ENCODE measurements around the gene IL17C. TPM values are rescaled to one million over a fixed set of nuclear protein-coding genes. Genes with fewer than 3 reads are reported as not detected.

IL17C gene
- total and polyA plus RNA-seq, 2 of the 8 experiments (the other 6 are each of a cell fraction or from before 2014, with no cell fraction given) = 1.1 to 1.9 TPM

GRCh38 chr16:88626646-88627045, 11.7 kb upstream of the IL17C start (continued):
- TF ChIP-seq RBBP5 (IDR thresholded peaks at IDR 0.05; ENCODE audit: borderline replicate concordance, low read depth, low read length) (no peak), TEAD4 (IDR thresholded peaks at IDR 0.05; ENCODE audit: low read depth, low read length) (no peak), POLR2A (IDR thresholded peaks at IDR 0.05; ENCODE audit: control extremely low read depth in 1 of 2, low read depth in 2 of 2, low read length in 2 of 2) (no peak)

Data from H1 (cell line).